Measurements from ENCODE around the gene IPPK.

Gene IPPK

GRCh38 chr9:92682269-92682668 lies 12.3 kb upstream of the IPPK start:
- no peak for TF ChIP-seq CTCF (IDR thresholded peaks at IDR 0.05)
- Mint-ChIP-seq H3K4me3 (no peak overlapping the region), H3K9me3 (no peaks in the 10 kb centered on the region), H3K27me3 (ENCODE audit: low read depth, poor library complexity) (peaks cover 6% of the 10 kb centered on the region), H3K36me3 (ENCODE audit: low read depth) (no peaks in the 10 kb centered on the region), H3K27ac (no peak overlapping the region), H3K4me1 (no peaks in the 10 kb centered on the region)
- no peak for DNase-seq

- Mint-ChIP-seq H3K27ac (no peak overlapping the region), H3K9me3 (no peaks in the 10 kb centered on the region), H3K36me3 (ENCODE audit: low read depth) (no peaks in the 10 kb centered on the region), H3K4me3 (no peak overlapping the region), H3K4me1 (no peaks in the 10 kb centered on the region), H3K27me3 (ENCODE audit: low read depth, poor library complexity) (peaks cover 6% of the 10 kb centered on the region)
- DNase-seq, result no peak
- no peak for TF ChIP-seq CTCF (IDR thresholded peaks at IDR 0.05)
Observed at GRCh38 chr9:92680166-92681119, 10.5 kb upstream of the IPPK start.

- Mint-ChIP-seq H3K9me3 (no peaks in the 10 kb centered on the region), H3K27me3 (ENCODE audit: low read depth, poor library complexity) (peaks cover 6% of the 10 kb centered on the region), H3K4me1 (no peaks in the 10 kb centered on the region), H3K27ac (no peak overlapping the region), H3K36me3 (ENCODE audit: low read depth) (peaks cover 3% of the 10 kb centered on the region), H3K4me3 (no peak overlapping the region)
- DNase-seq, result no peak
- no peak for TF ChIP-seq CTCF (IDR thresholded peaks at IDR 0.05)
Observed at GRCh38 chr9:92679413-92680165, 9.7 kb upstream of the IPPK start.

- H3K4me3 Mint-ChIP-seq, result peak overlapping the region; percentile 92
- H3K27me3 Mint-ChIP-seq (ENCODE audit: low read depth, poor library complexity), result peaks cover 5% of the 10 kb centered on the region
- H3K9me3 Mint-ChIP-seq, result no peaks in the 10 kb centered on the region
- no peak overlapping the region for H3K27ac Mint-ChIP-seq
- peaks cover 11% of the 10 kb centered on the region for H3K36me3 Mint-ChIP-seq (ENCODE audit: low read depth)
- TF ChIP-seq CTCF (IDR thresholded peaks at IDR 0.05), result no peak
- no peak for DNase-seq
- H3K4me1 Mint-ChIP-seq, result peaks cover 25% of the 10 kb centered on the region
Observed at GRCh38 chr9:92671323-92671722, 1.4 kb upstream of the IPPK start.

- peak; percentile 56 for DNase-seq
- Mint-ChIP-seq H3K27ac (peak overlapping the region; percentile 63), H3K4me1 (peaks cover 39% of the 10 kb centered on the region)
Observed at GRCh38 chr9:92669527-92669889, 423 bp downstream of the IPPK start.

More at GRCh38 chr9:92669527-92669889, 423 bp downstream of the IPPK start:
- H3K9me3 Mint-ChIP-seq, result no peaks in the 10 kb centered on the region
- peaks cover 5% of the 10 kb centered on the region for H3K27me3 Mint-ChIP-seq (ENCODE audit: low read depth, poor library complexity)
- no peak for TF ChIP-seq CTCF (IDR thresholded peaks at IDR 0.05)
- peak overlapping the region; percentile 92 for H3K4me3 Mint-ChIP-seq
- H3K36me3 Mint-ChIP-seq (ENCODE audit: low read depth), result peaks cover 7% of the 10 kb centered on the region
